Measurements from ENCODE around the gene PPEF2. TPM values are rescaled to one million over a fixed set of nuclear protein-coding genes. Genes with fewer than 3 reads are reported as not detected.

Gene PPEF2
- total RNA-seq, 1 donor, result not detected

DNA sequence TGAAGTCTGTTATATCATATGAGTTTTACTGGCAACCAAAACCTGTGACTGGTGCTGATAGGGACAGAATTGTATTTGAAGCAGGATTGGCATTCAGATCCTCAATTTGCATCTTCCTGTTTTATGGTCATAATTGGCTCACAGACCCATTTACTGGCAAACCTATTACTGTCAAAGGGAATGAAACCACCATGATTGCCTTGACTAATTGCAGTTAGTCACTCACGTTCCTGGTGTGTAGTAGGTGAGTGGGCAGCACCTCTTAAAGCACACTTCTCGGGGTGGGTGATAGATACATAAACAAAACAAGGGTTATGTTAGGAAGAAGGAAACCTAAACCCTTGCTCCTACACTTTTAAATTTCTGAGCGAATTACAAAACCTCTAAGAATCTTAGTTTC is 81.0 kb downstream of the PPEF2 start:
- no peaks in the 10 kb centered on the region for H3K4me1 ChIP-seq (ENCODE audit: insufficient read depth, low read length)
- no peaks in the 10 kb centered on the region for H3K9me3 ChIP-seq (ENCODE audit: low read depth, low read length)
- no peak overlapping the region for H3K4me2 ChIP-seq (ENCODE audit: insufficient read depth, low read length)
- H3K27me3 ChIP-seq (ENCODE audit: insufficient read depth, low read length), result no peaks in the 10 kb centered on the region
- no peak overlapping the region for H2AFZ ChIP-seq (ENCODE audit: low read length)
- H3K27ac ChIP-seq (ENCODE audit: low read depth, low read length), result no peak overlapping the region
- peaks cover 7% of the 10 kb centered on the region for H3K36me3 ChIP-seq (ENCODE audit: insufficient read depth, low read length)
- DNase-seq (ENCODE audit: insufficient read length, low spot score, missing footprints), result no peak
- no peaks in the 10 kb centered on the region for H4K20me1 ChIP-seq (ENCODE audit: insufficient read depth, low read length)
- no peak overlapping the region for H3K4me3 ChIP-seq (ENCODE audit: insufficient read depth, low read length)
- TF ChIP-seq CTCF (IDR thresholded peaks at IDR 0.05; ENCODE audit: extremely low read depth, low read depth, low read length), result no peak
- no peaks in the 10 kb centered on the region for H3K79me2 ChIP-seq (ENCODE audit: insufficient read depth, low read length)

DNA sequence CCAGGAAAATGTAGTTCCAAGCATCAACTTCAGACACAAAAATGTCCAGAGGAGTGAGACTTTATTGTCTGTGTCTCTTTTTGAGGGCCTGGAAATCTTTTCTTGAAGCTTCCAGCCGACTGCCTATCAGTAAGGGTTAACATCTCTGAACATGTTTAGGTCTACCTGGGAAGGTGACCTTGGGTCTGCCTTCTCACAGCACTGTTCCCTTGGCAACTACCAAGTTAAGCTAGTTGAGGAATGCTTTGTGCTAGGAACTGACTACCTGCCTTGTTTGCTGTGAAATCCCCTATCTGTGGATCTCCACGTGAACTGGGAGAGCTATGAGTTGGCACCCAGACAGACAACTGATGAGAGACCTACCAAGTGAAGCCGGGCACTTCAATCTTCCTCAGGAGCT is 81.6 kb downstream of the PPEF2 start:
- Histone ChIP-seq H3K36me3 (ENCODE audit: insufficient read depth, low read length) (peaks cover 7% of the 10 kb centered on the region), H3K27ac (ENCODE audit: low read depth, low read length) (no peak overlapping the region), H3K4me3 (ENCODE audit: insufficient read depth, low read length) (no peak overlapping the region), H3K27me3 (ENCODE audit: insufficient read depth, low read length) (no peaks in the 10 kb centered on the region), H3K4me2 (ENCODE audit: insufficient read depth, low read length) (no peak overlapping the region), H2AFZ (ENCODE audit: low read length) (no peak overlapping the region), H3K4me1 (ENCODE audit: insufficient read depth, low read length) (no peaks in the 10 kb centered on the region), H4K20me1 (ENCODE audit: insufficient read depth, low read length) (no peaks in the 10 kb centered on the region), H3K79me2 (ENCODE audit: insufficient read depth, low read length) (no peaks in the 10 kb centered on the region), H3K9me3 (ENCODE audit: low read depth, low read length) (no peaks in the 10 kb centered on the region)
- DNase-seq (ENCODE audit: insufficient read length, low spot score, missing footprints), result no peak
- no peak for TF ChIP-seq CTCF (IDR thresholded peaks at IDR 0.05; ENCODE audit: extremely low read depth, low read depth, low read length)

DNA sequence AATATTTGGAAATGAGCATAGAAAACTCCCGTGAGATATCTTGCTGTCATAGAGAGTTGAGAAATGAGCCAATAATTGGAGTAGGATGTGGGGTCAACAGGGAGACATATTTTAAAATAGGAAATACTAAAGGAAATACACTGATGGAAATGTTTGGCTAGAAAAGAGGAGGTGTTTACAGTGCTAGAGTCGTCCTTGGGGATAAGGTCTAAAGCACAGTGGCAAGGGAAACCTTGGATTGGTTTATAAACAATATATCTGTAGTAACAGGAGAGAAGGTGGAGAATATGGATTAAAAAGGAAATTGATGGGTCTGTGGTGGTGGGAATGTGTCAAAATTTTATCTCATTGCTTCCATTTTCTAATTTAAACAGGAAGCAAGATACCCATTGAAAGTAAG is 82.1 kb downstream of the PPEF2 start:
- no peaks in the 10 kb centered on the region for H4K20me1 ChIP-seq (ENCODE audit: insufficient read depth, low read length)
- H3K9me3 ChIP-seq (ENCODE audit: low read depth, low read length), result no peaks in the 10 kb centered on the region
- H3K4me1 ChIP-seq (ENCODE audit: insufficient read depth, low read length), result no peaks in the 10 kb centered on the region
- peaks cover 9% of the 10 kb centered on the region for H3K36me3 ChIP-seq (ENCODE audit: insufficient read depth, low read length)
- no peak overlapping the region for H3K27ac ChIP-seq (ENCODE audit: low read depth, low read length)
- H3K4me3 ChIP-seq (ENCODE audit: insufficient read depth, low read length), result no peak overlapping the region
- no peak for DNase-seq (ENCODE audit: insufficient read length, low spot score, missing footprints)
- no peaks in the 10 kb centered on the region for H3K79me2 ChIP-seq (ENCODE audit: insufficient read depth, low read length)
- H3K4me2 ChIP-seq (ENCODE audit: insufficient read depth, low read length), result no peak overlapping the region
- no peaks in the 10 kb centered on the region for H3K27me3 ChIP-seq (ENCODE audit: insufficient read depth, low read length)
- no peak for TF ChIP-seq CTCF (IDR thresholded peaks at IDR 0.05; ENCODE audit: extremely low read depth, low read depth, low read length)
- H2AFZ ChIP-seq (ENCODE audit: low read length), result no peak overlapping the region

DNA sequence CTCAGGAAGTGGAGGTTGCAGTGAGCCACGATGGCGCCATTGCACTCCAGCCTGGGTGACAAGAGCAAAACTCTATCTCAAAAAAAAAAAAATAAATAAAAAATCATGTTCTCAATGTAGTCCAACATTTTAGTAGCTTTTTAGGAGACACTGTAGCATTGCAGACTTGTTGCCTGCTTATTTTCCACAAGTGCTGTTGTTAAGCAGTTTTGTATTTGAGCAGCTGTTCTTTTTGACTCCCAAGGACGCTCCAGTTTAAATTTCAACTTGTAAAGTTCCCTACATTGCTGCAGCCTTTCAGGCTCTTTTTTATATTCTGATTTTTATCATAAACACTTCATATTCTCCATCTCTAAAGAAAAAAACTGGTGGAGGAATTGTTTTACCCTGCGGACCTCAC is 83.1 kb downstream of the PPEF2 start:
- Histone ChIP-seq H3K4me2 (ENCODE audit: insufficient read depth, low read length) (no peak overlapping the region), H2AFZ (ENCODE audit: low read length) (no peak overlapping the region), H3K4me1 (ENCODE audit: insufficient read depth, low read length) (no peaks in the 10 kb centered on the region), H3K27me3 (ENCODE audit: insufficient read depth, low read length) (no peaks in the 10 kb centered on the region), H3K4me3 (ENCODE audit: insufficient read depth, low read length) (no peak overlapping the region), H3K9me3 (ENCODE audit: low read depth, low read length) (no peaks in the 10 kb centered on the region), H3K27ac (ENCODE audit: low read depth, low read length) (no peak overlapping the region), H4K20me1 (ENCODE audit: insufficient read depth, low read length) (no peaks in the 10 kb centered on the region), H3K79me2 (ENCODE audit: insufficient read depth, low read length) (no peaks in the 10 kb centered on the region), H3K36me3 (ENCODE audit: insufficient read depth, low read length) (peaks cover 20% of the 10 kb centered on the region)
- no peak for TF ChIP-seq CTCF (IDR thresholded peaks at IDR 0.05; ENCODE audit: extremely low read depth, low read depth, low read length)
- DNase-seq (ENCODE audit: insufficient read length, low spot score, missing footprints), result no peak

All from osteoblast (primary cell).